Panc1 (cell line): Measurements from ENCODE around the gene ZBTB37. TPM values are rescaled to one million over a fixed set of nuclear protein-coding genes. Genes with fewer than 3 reads are reported as not detected.

ENCODE experiments used
- ATAC-seq: fragments of 200-7000 bp; cut with Tn5 transposase; 2 replicates; pipeline ENCODE4 v1.9.1; 2020; ENCODE audit warnings: mild to moderate bottlenecking, moderate library complexity
- BruUV-seq: library from RNA; stranded (reverse); fragments of 400-500 nt; replicated peaks from 2 replicates; lab custom pipeline; 2021; lab: Mats Ljungman, UMichigan
- CTCF ChIA-PET: fragments of 300-600 bp; sonication (Branson Sonifier 250); formaldehyde crosslinking; loops from one replicate; lab custom pipeline; 2022; ENCODE audit warnings: antibody characterized with exemption; lab: Charles Lee
- POLR2A ChIA-PET: fragments of 300-600 bp; sonication (Branson Sonifier 250); formaldehyde crosslinking; loops from one replicate; lab custom pipeline; 2022; ENCODE audit warnings: antibody characterized with exemption; lab: Charles Lee
- DNase-seq: peaks from one replicate; pipeline ENCODE4 v3.0.0-alpha.2; 2010; ENCODE audit warnings: low read depth, low spot score
- H3K27ac ChIP-seq: 2 replicates; pipeline ENCODE4 v1.5.1; 2011; ENCODE audit warnings: mild to moderate bottlenecking, low read length, inconsistent platforms
- H3K27me3 ChIP-seq: fragments of 200-500 bp; sonication (Bioruptor generic); 2 replicates; pipeline ENCODE4 v1.6.0; 2014; ENCODE audit warnings: low read length, inconsistent platforms; ENCODE audit not compliant: control insufficient read depth, insufficient read depth
- H3K36me3 ChIP-seq: fragments of 200-500 bp; sonication (Bioruptor generic); 2 replicates; pipeline ENCODE4 v1.5.1; 2014; ENCODE audit warnings: inconsistent platforms, mild to moderate bottlenecking, low read length, moderate library complexity; ENCODE audit not compliant: control insufficient read depth, insufficient read depth
- H3K4me1 ChIP-seq: 2 replicates; pipeline ENCODE4 v1.5.1; 2011; ENCODE audit warnings: inconsistent platforms, mild to moderate bottlenecking, low read length, moderate library complexity; ENCODE audit not compliant: control insufficient read depth, insufficient read depth
- H3K4me3 ChIP-seq, 2 experiments: 2 replicates each; pipeline ENCODE4 v1.5.1; 2011 to 2012; ENCODE audit warnings: low read depth in 2 of 2, low read length in 2 of 2, mild to moderate bottlenecking in 2 of 2, inconsistent platforms in 1 of 2, moderate library complexity in 1 of 2
- H3K9me3 ChIP-seq: fragments of 200-500 bp; sonication (Bioruptor generic); 2 replicates; pipeline ENCODE4 v1.5.1; 2014; ENCODE audit warnings: low read depth, mild to moderate bottlenecking, inconsistent platforms, low read length, moderate library complexity; ENCODE audit not compliant: control insufficient read depth, insufficient read depth
- POLR2AphosphoS5 ChIP-seq: IDR thresholded peaks from 2 replicates; pipeline ENCODE4 v1.6.1; 2012; ENCODE audit warnings: mild to moderate bottlenecking, low read depth, low read length, moderate library complexity
- SIN3A ChIP-seq: IDR thresholded peaks from 2 replicates; pipeline ENCODE4 v1.6.1; 2012; ENCODE audit warnings: low read depth, mild to moderate bottlenecking, low read length, moderate library complexity, borderline replicate concordance; ENCODE audit not compliant: insufficient read depth
- TCF7L2 ChIP-seq: IDR thresholded peaks from 2 replicates; pipeline ENCODE4 v1.6.1; 2011; ENCODE audit warnings: mild to moderate bottlenecking, low read depth, low read length, inconsistent platforms
- in situ Hi-C: cut with HindIII; loops from 2 replicates; pipeline ENCODE4 v1.10.0; 2016; ENCODE audit warnings: low sequenced_read_pairs, low pct_unique_long_range_greater_than_20kb
- intact Hi-C: fragments of 100-400 bp; cut with micrococcal nuclease; formaldehyde crosslinking; loops from one replicate; pipeline ENCODE4 v1.10.0; 2022; ENCODE audit not compliant: unreplicated experiment
- total RNA-seq: library from RNA; stranded (reverse); gene quantifications from one replicate; pipeline ENCODE4 v1.2.1, GENCODE V29; 2021; ENCODE audit not compliant: unreplicated experiment
- TF ChIP-seq, protein P1 (sequence below), 2 experiments: IDR thresholded peaks; 2 replicates each; pipeline ENCODE4 v1.6.1; 2011 to 2012; ENCODE audit warnings: low read depth in 2 of 2, control low read depth in 1 of 2, low read length in 1 of 2, mild to moderate bottlenecking in 1 of 2, moderate library complexity in 1 of 2; ENCODE audit not compliant: insufficient read depth in 1 of 2
- TF ChIP-seq, protein P2 (sequence below): fragments of 450-650 bp; IDR thresholded peaks from 2 replicates; pipeline ENCODE4 v1.5.1; 2017; ENCODE audit warnings: mild to moderate bottlenecking

ZBTB37 gene
- total RNA-seq, 1 experiment from 2014 or later: 11.6 TPM

- no peak for DNase-seq
- in situ Hi-C loops (no loop called here), intact Hi-C loops (no loop called here)
- TF ChIP-seq SIN3A (no peak), TCF7L2 (no peak), POLR2AphosphoS5 (no peak)
- TF ChIP-seq, protein P1, sequence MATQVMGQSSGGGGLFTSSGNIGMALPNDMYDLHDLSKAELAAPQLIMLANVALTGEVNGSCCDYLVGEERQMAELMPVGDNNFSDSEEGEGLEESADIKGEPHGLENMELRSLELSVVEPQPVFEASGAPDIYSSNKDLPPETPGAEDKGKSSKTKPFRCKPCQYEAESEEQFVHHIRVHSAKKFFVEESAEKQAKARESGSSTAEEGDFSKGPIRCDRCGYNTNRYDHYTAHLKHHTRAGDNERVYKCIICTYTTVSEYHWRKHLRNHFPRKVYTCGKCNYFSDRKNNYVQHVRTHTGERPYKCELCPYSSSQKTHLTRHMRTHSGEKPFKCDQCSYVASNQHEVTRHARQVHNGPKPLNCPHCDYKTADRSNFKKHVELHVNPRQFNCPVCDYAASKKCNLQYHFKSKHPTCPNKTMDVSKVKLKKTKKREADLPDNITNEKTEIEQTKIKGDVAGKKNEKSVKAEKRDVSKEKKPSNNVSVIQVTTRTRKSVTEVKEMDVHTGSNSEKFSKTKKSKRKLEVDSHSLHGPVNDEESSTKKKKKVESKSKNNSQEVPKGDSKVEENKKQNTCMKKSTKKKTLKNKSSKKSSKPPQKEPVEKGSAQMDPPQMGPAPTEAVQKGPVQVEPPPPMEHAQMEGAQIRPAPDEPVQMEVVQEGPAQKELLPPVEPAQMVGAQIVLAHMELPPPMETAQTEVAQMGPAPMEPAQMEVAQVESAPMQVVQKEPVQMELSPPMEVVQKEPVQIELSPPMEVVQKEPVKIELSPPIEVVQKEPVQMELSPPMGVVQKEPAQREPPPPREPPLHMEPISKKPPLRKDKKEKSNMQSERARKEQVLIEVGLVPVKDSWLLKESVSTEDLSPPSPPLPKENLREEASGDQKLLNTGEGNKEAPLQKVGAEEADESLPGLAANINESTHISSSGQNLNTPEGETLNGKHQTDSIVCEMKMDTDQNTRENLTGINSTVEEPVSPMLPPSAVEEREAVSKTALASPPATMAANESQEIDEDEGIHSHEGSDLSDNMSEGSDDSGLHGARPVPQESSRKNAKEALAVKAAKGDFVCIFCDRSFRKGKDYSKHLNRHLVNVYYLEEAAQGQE (IDR thresholded peaks at IDR 0.05; ENCODE audit: insufficient read depth in 1 of 2, low read depth in 2 of 2, low read length in 1 of 2): no peak
- TF ChIP-seq, protein P2, sequence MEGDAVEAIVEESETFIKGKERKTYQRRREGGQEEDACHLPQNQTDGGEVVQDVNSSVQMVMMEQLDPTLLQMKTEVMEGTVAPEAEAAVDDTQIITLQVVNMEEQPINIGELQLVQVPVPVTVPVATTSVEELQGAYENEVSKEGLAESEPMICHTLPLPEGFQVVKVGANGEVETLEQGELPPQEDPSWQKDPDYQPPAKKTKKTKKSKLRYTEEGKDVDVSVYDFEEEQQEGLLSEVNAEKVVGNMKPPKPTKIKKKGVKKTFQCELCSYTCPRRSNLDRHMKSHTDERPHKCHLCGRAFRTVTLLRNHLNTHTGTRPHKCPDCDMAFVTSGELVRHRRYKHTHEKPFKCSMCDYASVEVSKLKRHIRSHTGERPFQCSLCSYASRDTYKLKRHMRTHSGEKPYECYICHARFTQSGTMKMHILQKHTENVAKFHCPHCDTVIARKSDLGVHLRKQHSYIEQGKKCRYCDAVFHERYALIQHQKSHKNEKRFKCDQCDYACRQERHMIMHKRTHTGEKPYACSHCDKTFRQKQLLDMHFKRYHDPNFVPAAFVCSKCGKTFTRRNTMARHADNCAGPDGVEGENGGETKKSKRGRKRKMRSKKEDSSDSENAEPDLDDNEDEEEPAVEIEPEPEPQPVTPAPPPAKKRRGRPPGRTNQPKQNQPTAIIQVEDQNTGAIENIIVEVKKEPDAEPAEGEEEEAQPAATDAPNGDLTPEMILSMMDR: no peak
- Histone ChIP-seq H3K36me3 (no peaks in the 10 kb centered on the region), H3K4me1 (no peaks in the 10 kb centered on the region), H3K4me3 (no peak overlapping the region), H3K9me3 (no peaks in the 10 kb centered on the region), H3K27me3 (no peaks in the 10 kb centered on the region), H3K27ac (no peak overlapping the region)
- BruUV-seq: no TSS peak
- POLR2A ChIA-PET: no interaction called here
- CTCF ChIA-PET: no interaction called here
- no peak for ATAC-seq
Observed at GRCh38 chr1:173903827-173904531, 35.8 kb downstream of the ZBTB37 start.

DNA sequence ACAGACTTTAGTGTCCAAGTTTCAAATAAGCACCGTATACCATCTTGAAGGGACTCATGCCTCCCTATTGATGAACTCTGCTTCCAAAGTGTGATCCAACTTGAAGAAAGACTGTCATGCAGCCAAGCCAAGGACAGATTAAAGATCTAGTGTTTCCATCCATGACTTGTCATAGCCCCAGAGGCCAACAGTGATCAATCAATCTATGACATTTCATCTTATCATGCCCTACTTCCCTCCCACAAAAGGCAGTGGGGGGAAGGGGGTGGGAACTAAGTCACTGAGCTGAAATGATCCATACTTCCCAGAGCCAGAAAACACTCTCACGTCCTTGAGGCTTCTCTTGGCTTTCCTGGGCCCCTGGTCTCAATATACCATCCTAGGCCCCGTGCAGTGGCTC, 44.9 kb downstream of the ZBTB37 start:
- BruUV-seq: no TSS peak
- no peaks in the 10 kb centered on the region for H3K9me3 ChIP-seq
- ATAC-seq (no peak), DNase-seq (no peak)
- ChIA-PET POLR2A (no interaction called here), CTCF (no interaction called here)
- in situ Hi-C loops (no loop called here), intact Hi-C loops (no loop called here)
- TF ChIP-seq POLR2AphosphoS5 (no peak), SIN3A (no peak), TCF7L2 (no peak)
- TF ChIP-seq, protein P2: no peak
- TF ChIP-seq, protein P1 (IDR thresholded peaks at IDR 0.05; ENCODE audit: insufficient read depth in 1 of 2, low read depth in 2 of 2, low read length in 1 of 2): no peak
- no peak overlapping the region for H3K27ac ChIP-seq
- H3K4me3 ChIP-seq: no peak overlapping the region
- H3K4me1 ChIP-seq: no peaks in the 10 kb centered on the region
- no peaks in the 10 kb centered on the region for H3K27me3 ChIP-seq
- no peaks in the 10 kb centered on the region for H3K36me3 ChIP-seq
